Muscle of back (tissue), 13 donors: Measurements from ENCODE around the gene RBM6. TPM values are rescaled to one million over a fixed set of nuclear protein-coding genes. Genes with fewer than 3 reads are reported as not detected.
"Not testable (repeated sequence)": the region's sequence is repeated elsewhere in the genome, so short reads cannot be mapped to it uniquely, and the experiment has no call there.

ENCODE experiments used
- DNase-seq, 3 donors: peaks; one replicate each; pipeline versions ENCODE4 v3.0.0 to v3.0.0-alpha.2; 2013
- long read RNA-seq, 9 donors: transcript quantifications; one replicate each; lab custom pipeline, GENCODE V29; 2026
- polyA plus RNA-seq, 10 donors: library from polyadenylated mRNA; unstranded; fragments of 120-200 nt; gene quantifications; one replicate each; pipeline ENCODE4 v1.2.1, GENCODE V29; 2013; ENCODE audit not compliant: insufficient read length in 10 of 10

Gene RBM6
- polyA plus RNA-seq: 10 to 100 TPM; 50.5 to 97.3 (median 67.6) TPM
- long read RNA-seq, donor 1, partial matches to known transcripts: 12 of 15 reads
- long read RNA-seq, donor 1, other reads (novel, unspliced or antisense): 0 of 15 reads
- long read RNA-seq, donor 2, partial matches to known transcripts: 31 of 32 reads
- long read RNA-seq, donor 2, other reads (novel, unspliced or antisense): 0 of 32 reads
- long read RNA-seq, donor 3: 0 reads
- long read RNA-seq, donor 4, partial matches to known transcripts: 52 of 54 reads
- long read RNA-seq, donor 4, other reads (novel, unspliced or antisense): 0 of 54 reads
- long read RNA-seq, donor 5, partial matches to known transcripts: 0 of 2 reads
- long read RNA-seq, donor 5, other reads (novel, unspliced or antisense): 0 of 2 reads
- long read RNA-seq, donor 6, partial matches to known transcripts: 46 of 49 reads
- long read RNA-seq, donor 6, other reads (novel, unspliced or antisense): 0 of 49 reads
- long read RNA-seq, donor 7, partial matches to known transcripts: 55 of 57 reads
- long read RNA-seq, donor 7, other reads (novel, unspliced or antisense): 0 of 57 reads
- long read RNA-seq, donor 8, partial matches to known transcripts: 10 of 11 reads
- long read RNA-seq, donor 8, other reads (novel, unspliced or antisense): 0 of 11 reads
- long read RNA-seq, donor 9: 0 reads

GRCh38 chr3:49939858-49940666 lies at the start of gene RBM6:
TSS of gene RBM6 (plus strand) at chr3:49940150. CDS start at chr3:49962642, 22,492 bp downstream.
- peak; percentile 96 to 99 (median 97) for DNase-seq

GRCh38 chr3:49895791-49896190 lies 44.2 kb upstream of the RBM6 start:
- no peak for DNase-seq

- no peak for DNase-seq
Measured at GRCh38 chr3:49896345-49896744, 43.6 kb upstream of the RBM6 start.

GRCh38 chr3:49898991-49899390 lies 41.0 kb upstream of the RBM6 start:
- DNase-seq: no peak

GRCh38 chr3:49899815-49900214 lies 40.1 kb upstream of the RBM6 start:
- peak in 1 of 3 donors; percentile 32 for DNase-seq

GRCh38 chr3:49900491-49901153 lies 39.3 kb upstream of the RBM6 start:
- no peak for DNase-seq

GRCh38 chr3:49901366-49902339 lies 38.3 kb upstream of the RBM6 start:
- DNase-seq: peak in 2 of 3 donors; percentile 30 to 79

- no peak for DNase-seq
Measured at GRCh38 chr3:49902511-49903345, 37.2 kb upstream of the RBM6 start.

- DNase-seq: peak in 2 of 3 donors; percentile 52 to 86
Measured at GRCh38 chr3:49903451-49904424, 36.2 kb upstream of the RBM6 start, which contains the start of gene MST1R. TSS of gene MST1R (minus strand) at chr3:49903873. CDS start at chr3:49903609, 264 bp downstream.

GRCh38 chr3:49904448-49904847 lies 35.5 kb upstream of the RBM6 start:
- DNase-seq: not testable (repeated sequence)

- DNase-seq: peak in 2 of 3 donors; percentile 54 to 77
Measured at GRCh38 chr3:49906073-49906743, 33.7 kb upstream of the RBM6 start.

GRCh38 chr3:49908373-49909199 lies 31.4 kb upstream of the RBM6 start:
- no peak for DNase-seq

- no peak for DNase-seq
Measured at GRCh38 chr3:49910409-49911123, 29.4 kb upstream of the RBM6 start.

GRCh38 chr3:49911124-49911420 lies 28.9 kb upstream of the RBM6 start:
- DNase-seq: no peak

- no peak for DNase-seq
Measured at GRCh38 chr3:49911611-49912010, 28.3 kb upstream of the RBM6 start.

- no peak for DNase-seq
Measured at GRCh38 chr3:49912881-49913281, 27.1 kb upstream of the RBM6 start.
